ENCODE results near the gene HOOK2. TPM values are rescaled to one million over a fixed set of nuclear protein-coding genes. Genes with fewer than 3 reads are reported as not detected.

The HOOK2 gene
- total and polyA plus RNA-seq, 2 experiments from 2014 or later: 56.9 to 86.4 TPM

DNA sequence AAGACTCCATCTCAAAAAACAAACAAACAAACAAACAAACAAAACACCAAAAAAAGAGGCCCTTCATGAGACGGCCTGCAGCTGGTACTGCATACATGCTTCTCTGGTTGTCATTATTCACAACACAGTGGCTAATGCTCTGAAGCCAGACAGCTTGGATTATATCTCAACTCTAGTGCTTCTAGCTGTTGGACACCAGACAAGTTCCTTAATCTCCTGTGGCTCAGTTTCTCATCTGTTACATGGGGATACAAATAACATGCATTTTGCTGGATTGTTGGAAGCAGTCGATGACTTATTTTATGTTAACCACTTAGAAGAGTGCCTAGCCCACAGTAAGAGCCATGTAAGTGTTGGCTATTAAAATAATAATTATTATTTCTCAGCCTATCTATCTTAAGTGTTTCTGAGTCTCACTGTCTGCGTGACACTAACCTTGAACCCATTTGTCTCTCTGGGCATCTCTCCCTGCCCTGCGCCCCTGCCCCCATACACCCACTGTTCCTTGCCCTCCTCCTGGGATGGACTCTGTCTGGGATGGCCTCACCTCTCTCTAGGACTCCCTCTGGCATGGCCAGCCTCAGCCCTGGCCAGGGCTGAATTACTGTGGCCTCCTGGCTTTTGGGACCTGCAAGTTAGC lies 12.8 kb upstream of the HOOK2 start:
- Histone ChIP-seq H3K36me3 (ENCODE audit: insufficient read depth) (no peaks in the 10 kb centered on the region), H3K4me1 (ENCODE audit: insufficient read depth) (peaks cover 35% of the 10 kb centered on the region), H3F3A (replicated peaks; ENCODE audit: low read depth) (peaks cover 32% of the 10 kb centered on the region; the same call in 1 of the 2 replicates), H3K27ac (ENCODE audit: low read depth) (0 out of 2 replicates have a peak overlapping the region, but pooled peaks have one; percentile 19), H2AFZ (0 out of 2 replicates have a peak overlapping the region, but pooled peaks have one; percentile 5), H3K9me2 (ENCODE audit: insufficient read depth) (no peaks in the 10 kb centered on the region), H3K4me2 (peak overlapping the region; percentile 96), H3K4me3 (peak overlapping the region; percentile 83), H3K79me2 (replicated peaks; ENCODE audit: insufficient read depth) (no peaks in the 10 kb centered on the region), H3K27me3 (ENCODE audit: insufficient read depth) (peaks cover 26% of the 10 kb centered on the region), H4K20me1 (replicated peaks; ENCODE audit: insufficient read depth) (no peaks in the 10 kb centered on the region)
- H3K4me1 Mint-ChIP-seq: peaks cover 27% of the 10 kb centered on the region
- ATAC-seq (no peak), DNase-seq (ENCODE audit: low spot score) (no peak)
- peak overlapping the region; percentile 75 for H3K27ac Mint-ChIP-seq
- no peaks in the 10 kb centered on the region; the same call in 2 of the 3 replicates for H3K36me3 Mint-ChIP-seq (ENCODE audit: low read depth)
- no peak for TF ChIP-seq JUNB (IDR thresholded peaks at IDR 0.05; ENCODE audit: unreplicated experiment)
- TF ChIP-seq POLR2AphosphoS5 (IDR thresholded peaks at IDR 0.05; ENCODE audit: low read depth): no peak
- TF ChIP-seq, protein P1, sequence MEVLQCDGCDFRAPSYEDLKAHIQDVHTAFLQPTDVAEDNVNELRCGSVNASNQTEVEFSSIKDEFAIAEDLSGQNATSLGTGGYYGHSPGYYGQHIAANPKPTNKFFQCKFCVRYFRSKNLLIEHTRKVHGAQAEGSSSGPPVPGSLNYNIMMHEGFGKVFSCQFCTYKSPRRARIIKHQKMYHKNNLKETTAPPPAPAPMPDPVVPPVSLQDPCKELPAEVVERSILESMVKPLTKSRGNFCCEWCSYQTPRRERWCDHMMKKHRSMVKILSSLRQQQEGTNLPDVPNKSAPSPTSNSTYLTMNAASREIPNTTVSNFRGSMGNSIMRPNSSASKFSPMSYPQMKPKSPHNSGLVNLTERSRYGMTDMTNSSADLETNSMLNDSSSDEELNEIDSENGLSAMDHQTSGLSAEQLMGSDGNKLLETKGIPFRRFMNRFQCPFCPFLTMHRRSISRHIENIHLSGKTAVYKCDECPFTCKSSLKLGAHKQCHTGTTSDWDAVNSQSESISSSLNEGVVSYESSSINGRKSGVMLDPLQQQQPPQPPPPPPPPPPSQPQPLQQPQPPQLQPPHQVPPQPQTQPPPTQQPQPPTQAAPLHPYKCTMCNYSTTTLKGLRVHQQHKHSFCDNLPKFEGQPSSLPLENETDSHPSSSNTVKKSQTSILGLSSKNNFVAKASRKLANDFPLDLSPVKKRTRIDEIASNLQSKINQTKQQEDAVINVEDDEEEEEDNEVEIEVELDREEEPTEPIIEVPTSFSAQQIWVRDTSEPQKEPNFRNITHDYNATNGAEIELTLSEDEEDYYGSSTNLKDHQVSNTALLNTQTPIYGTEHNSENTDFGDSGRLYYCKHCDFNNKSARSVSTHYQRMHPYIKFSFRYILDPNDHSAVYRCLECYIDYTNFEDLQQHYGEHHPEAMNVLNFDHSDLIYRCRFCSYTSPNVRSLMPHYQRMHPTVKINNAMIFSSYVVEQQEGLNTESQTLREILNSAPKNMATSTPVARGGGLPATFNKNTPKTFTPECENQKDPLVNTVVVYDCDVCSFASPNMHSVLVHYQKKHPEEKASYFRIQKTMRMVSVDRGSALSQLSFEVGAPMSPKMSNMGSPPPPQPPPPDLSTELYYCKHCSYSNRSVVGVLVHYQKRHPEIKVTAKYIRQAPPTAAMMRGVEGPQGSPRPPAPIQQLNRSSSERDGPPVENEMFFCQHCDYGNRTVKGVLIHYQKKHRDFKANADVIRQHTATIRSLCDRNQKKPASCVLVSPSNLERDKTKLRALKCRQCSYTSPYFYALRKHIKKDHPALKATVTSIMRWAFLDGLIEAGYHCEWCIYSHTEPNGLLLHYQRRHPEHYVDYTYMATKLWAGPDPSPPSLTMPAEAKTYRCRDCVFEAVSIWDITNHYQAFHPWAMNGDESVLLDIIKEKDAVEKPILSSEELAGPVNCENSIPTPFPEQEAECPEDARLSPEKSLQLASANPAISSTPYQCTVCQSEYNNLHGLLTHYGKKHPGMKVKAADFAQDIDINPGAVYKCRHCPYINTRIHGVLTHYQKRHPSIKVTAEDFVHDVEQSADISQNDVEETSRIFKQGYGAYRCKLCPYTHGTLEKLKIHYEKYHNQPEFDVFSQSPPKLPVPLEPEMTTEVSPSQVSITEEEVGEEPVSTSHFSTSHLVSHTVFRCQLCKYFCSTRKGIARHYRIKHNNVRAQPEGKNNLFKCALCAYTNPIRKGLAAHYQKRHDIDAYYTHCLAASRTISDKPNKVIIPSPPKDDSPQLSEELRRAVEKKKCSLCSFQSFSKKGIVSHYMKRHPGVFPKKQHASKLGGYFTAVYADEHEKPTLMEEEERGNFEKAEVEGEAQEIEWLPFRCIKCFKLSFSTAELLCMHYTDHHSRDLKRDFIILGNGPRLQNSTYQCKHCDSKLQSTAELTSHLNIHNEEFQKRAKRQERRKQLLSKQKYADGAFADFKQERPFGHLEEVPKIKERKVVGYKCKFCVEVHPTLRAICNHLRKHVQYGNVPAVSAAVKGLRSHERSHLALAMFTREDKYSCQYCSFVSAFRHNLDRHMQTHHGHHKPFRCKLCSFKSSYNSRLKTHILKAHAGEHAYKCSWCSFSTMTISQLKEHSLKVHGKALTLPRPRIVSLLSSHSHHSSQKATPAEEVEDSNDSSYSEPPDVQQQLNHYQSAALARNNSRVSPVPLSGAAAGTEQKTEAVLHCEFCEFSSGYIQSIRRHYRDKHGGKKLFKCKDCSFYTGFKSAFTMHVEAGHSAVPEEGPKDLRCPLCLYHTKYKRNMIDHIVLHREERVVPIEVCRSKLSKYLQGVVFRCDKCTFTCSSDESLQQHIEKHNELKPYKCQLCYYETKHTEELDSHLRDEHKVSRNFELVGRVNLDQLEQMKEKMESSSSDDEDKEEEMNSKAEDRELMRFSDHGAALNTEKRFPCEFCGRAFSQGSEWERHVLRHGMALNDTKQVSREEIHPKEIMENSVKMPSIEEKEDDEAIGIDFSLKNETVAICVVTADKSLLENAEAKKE (CRISPR knock-in tag; IDR thresholded peaks at IDR 0.05): no peak
- TF ChIP-seq, protein P2, sequence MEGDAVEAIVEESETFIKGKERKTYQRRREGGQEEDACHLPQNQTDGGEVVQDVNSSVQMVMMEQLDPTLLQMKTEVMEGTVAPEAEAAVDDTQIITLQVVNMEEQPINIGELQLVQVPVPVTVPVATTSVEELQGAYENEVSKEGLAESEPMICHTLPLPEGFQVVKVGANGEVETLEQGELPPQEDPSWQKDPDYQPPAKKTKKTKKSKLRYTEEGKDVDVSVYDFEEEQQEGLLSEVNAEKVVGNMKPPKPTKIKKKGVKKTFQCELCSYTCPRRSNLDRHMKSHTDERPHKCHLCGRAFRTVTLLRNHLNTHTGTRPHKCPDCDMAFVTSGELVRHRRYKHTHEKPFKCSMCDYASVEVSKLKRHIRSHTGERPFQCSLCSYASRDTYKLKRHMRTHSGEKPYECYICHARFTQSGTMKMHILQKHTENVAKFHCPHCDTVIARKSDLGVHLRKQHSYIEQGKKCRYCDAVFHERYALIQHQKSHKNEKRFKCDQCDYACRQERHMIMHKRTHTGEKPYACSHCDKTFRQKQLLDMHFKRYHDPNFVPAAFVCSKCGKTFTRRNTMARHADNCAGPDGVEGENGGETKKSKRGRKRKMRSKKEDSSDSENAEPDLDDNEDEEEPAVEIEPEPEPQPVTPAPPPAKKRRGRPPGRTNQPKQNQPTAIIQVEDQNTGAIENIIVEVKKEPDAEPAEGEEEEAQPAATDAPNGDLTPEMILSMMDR (conservative IDR thresholded peaks at IDR 0.05; ENCODE audit: low read depth in 2 of 2): no peak
- TF ChIP-seq NANOG (IDR thresholded peaks at IDR 0.05; ENCODE audit: borderline replicate concordance): no peak
- TF ChIP-seq, protein P3, sequence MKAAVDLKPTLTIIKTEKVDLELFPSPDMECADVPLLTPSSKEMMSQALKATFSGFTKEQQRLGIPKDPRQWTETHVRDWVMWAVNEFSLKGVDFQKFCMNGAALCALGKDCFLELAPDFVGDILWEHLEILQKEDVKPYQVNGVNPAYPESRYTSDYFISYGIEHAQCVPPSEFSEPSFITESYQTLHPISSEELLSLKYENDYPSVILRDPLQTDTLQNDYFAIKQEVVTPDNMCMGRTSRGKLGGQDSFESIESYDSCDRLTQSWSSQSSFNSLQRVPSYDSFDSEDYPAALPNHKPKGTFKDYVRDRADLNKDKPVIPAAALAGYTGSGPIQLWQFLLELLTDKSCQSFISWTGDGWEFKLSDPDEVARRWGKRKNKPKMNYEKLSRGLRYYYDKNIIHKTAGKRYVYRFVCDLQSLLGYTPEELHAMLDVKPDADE (IDR thresholded peaks at IDR 0.05): no peak
- no peak for TF ChIP-seq EZH2 (IDR thresholded peaks at IDR 0.05; ENCODE audit: low read depth, unreplicated experiment)
- no peak for TF ChIP-seq EZH2phosphoT487 (IDR thresholded peaks at IDR 0.05; ENCODE audit: unreplicated experiment)
- no peak for TF ChIP-seq CREB1 (CRISPR knock-in tag; IDR thresholded peaks at IDR 0.05; ENCODE audit: low read depth)
- no peak for TF ChIP-seq ZNF331 (CRISPR knock-in tag; IDR thresholded peaks at IDR 0.05; ENCODE audit: low read depth)
- no peak for TF ChIP-seq ZNF114 (CRISPR knock-in tag; IDR thresholded peaks at IDR 0.05)
- TF ChIP-seq, protein P4, sequence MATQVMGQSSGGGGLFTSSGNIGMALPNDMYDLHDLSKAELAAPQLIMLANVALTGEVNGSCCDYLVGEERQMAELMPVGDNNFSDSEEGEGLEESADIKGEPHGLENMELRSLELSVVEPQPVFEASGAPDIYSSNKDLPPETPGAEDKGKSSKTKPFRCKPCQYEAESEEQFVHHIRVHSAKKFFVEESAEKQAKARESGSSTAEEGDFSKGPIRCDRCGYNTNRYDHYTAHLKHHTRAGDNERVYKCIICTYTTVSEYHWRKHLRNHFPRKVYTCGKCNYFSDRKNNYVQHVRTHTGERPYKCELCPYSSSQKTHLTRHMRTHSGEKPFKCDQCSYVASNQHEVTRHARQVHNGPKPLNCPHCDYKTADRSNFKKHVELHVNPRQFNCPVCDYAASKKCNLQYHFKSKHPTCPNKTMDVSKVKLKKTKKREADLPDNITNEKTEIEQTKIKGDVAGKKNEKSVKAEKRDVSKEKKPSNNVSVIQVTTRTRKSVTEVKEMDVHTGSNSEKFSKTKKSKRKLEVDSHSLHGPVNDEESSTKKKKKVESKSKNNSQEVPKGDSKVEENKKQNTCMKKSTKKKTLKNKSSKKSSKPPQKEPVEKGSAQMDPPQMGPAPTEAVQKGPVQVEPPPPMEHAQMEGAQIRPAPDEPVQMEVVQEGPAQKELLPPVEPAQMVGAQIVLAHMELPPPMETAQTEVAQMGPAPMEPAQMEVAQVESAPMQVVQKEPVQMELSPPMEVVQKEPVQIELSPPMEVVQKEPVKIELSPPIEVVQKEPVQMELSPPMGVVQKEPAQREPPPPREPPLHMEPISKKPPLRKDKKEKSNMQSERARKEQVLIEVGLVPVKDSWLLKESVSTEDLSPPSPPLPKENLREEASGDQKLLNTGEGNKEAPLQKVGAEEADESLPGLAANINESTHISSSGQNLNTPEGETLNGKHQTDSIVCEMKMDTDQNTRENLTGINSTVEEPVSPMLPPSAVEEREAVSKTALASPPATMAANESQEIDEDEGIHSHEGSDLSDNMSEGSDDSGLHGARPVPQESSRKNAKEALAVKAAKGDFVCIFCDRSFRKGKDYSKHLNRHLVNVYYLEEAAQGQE (IDR thresholded peaks at IDR 0.05; ENCODE audit: unreplicated experiment): no peak
- peak overlapping the region; percentile 79 for H3K4me3 Mint-ChIP-seq
- H3K9me3 Mint-ChIP-seq: peaks cover 3% of the 10 kb centered on the region; the same call in 2 of the 3 replicates
- peaks cover 34% of the 10 kb centered on the region for H3K27me3 Mint-ChIP-seq (ENCODE audit: insufficient read depth, low read depth, poor library complexity)
